Retinal pigment epithelial cell (primary cell): ENCODE data around the gene CDC6.

ENCODE experiments used
- DNase-seq: peaks from one replicate; pipeline ENCODE4 v3.0.0-alpha.2; 2010; ENCODE audit warnings: low read depth
- H3K4me3 ChIP-seq: 2 replicates; pipeline ENCODE4 v1.5.1; 2011; ENCODE audit warnings: mild to moderate bottlenecking, low read length, control low read depth, moderate library complexity
- CTCF ChIP-seq: conservative IDR thresholded peaks from 2 replicates; pipeline ENCODE4 v1.5.1; 2011; ENCODE audit warnings: low read depth, low read length, control low read depth, inconsistent platforms

Gene CDC6

GRCh38 chr17:40351359-40352236 lies 63.9 kb downstream of the CDC6 start:
- no peak for TF ChIP-seq CTCF
- DNase-seq: no peak
- H3K4me3 ChIP-seq: no peak overlapping the region

- TF ChIP-seq CTCF: no peak
- H3K4me3 ChIP-seq: no peak overlapping the region
- DNase-seq: no peak
Measured at GRCh38 chr17:40352237-40352778, 64.6 kb downstream of the CDC6 start.

- no peak for TF ChIP-seq CTCF
- H3K4me3 ChIP-seq: no peak overlapping the region
- no peak for DNase-seq
Measured at GRCh38 chr17:40352779-40353394, 65.2 kb downstream of the CDC6 start.
